Fibroblast of pulmonary artery (primary cell): ENCODE data around the gene ARHGEF10L.

Experiments used
- DNase-seq: peaks from one replicate; pipeline ENCODE4 v3.0.0-alpha.2; 2010; ENCODE audit warnings: low read depth
- H3K4me3 ChIP-seq: replicated peaks from 2 replicates; pipeline ENCODE4 v1.5.1; 2011; ENCODE audit warnings: low read depth, mild to moderate bottlenecking, control low read depth, low read length, moderate library complexity
- CTCF ChIP-seq: IDR thresholded peaks from 2 replicates; pipeline ENCODE4 v1.5.1; 2011; ENCODE audit warnings: mild to moderate bottlenecking, control low read depth, low read length, inconsistent platforms; ENCODE audit errors: missing control alignments

The ARHGEF10L gene

DNA sequence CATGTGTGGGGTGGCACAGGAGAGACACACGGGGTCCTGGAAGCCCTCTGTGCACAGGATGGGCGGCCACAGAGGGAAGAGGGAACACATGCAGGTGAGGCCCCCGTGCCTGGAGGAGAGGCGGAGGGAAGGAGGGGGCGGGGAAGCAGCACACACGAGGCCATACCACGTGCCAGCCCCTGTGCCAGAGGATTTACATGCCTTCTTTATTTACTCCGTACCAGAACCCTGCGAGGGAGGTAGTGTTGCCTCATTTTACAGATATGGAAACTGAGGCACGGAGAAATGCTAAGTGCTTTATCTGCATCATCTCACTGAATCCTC, 56.1 kb downstream of the ARHGEF10L start:
- no peak for DNase-seq
- no peak overlapping the region for H3K4me3 ChIP-seq
- TF ChIP-seq CTCF, result no peak

- TF ChIP-seq CTCF, result no peak
- no peak for DNase-seq
Observed at GRCh38 chr1:17596186-17596585, 56.7 kb downstream of the ARHGEF10L start.

DNA sequence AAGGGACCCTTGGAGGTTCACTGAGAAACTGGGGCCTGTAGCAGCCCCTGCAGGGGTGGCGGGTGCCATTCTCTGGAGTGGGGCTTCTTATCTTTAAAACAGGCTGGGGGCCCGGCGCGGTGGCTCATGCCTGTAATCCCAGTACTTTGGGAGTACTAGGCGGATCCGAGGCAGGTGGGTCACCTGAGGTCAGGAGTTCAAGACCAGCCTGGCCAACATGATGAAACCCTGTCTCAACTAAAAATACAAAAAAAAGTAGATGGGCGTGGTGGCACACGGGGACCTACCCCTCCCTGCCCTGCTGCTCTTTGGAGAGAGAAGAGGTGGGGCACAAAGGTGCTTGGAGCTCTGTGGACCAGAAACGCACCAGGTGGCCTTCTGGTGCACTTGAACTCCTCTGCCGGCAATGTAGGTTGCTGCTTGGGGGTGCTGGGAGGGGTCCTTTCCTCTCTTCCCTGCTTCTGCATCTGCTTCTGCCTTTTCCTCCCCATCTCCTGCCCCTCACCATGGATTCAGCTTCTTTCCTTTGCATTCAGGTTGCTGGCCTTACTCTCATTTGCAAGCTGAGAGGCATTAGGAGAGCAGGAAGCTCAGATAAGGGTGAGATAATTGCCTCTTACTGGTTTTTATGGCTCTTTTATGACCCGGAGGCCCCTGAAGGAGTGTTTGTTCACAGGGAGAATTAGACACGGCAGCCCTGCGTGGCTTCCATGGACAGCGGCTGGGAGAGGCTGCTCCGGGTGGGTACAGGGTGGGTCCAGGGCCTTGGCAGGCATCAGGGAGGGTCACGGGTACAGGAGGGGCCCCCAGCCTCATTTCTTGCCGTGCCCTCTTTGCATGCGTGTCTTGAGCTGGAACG, 57.4 kb downstream of the ARHGEF10L start:
- no peak for TF ChIP-seq CTCF
- H3K4me3 ChIP-seq, result no peak overlapping the region
- no peak for DNase-seq

More at GRCh38 chr1:17596186-17596585, 56.7 kb downstream of the ARHGEF10L start:
- H3K4me3 ChIP-seq, result no peak overlapping the region

DNA sequence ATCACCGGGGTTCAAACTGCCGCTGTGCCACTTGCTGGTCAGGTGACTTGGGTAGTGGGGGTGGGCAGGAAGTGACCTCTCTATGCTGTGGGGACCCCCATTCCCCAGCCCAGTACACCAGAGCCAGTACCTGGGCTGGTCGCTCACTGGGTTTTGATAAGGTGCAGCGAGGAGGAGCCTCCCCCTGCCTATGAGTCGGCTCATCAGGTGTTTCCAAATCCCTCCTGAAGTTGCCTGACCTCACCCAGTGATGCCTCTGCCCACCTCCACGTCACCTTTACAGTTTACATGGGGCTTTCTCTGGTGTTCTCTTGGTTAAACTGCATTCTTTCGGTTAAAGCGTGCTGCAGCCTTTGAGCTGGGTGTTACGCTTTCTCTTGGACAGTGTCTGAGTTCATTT, 58.2 kb downstream of the ARHGEF10L start:
- TF ChIP-seq CTCF, result no peak
- no peak for DNase-seq
- no peak overlapping the region for H3K4me3 ChIP-seq

GRCh38 chr1:17598251-17598650, 58.8 kb downstream of the ARHGEF10L start:
- H3K4me3 ChIP-seq, result no peak overlapping the region
- TF ChIP-seq CTCF, result no peak
- DNase-seq, result no peak

- DNase-seq, result no peak
- H3K4me3 ChIP-seq, result no peak overlapping the region
- TF ChIP-seq CTCF, result no peak
Observed at GRCh38 chr1:17599291-17599953, 59.9 kb downstream of the ARHGEF10L start.

- no peak for DNase-seq
- no peak for TF ChIP-seq CTCF
- no peak overlapping the region for H3K4me3 ChIP-seq
Observed at GRCh38 chr1:17599954-17600300, 60.4 kb downstream of the ARHGEF10L start.
